Liver (tissue), 9 donors: ENCODE results near the gene SCYGR8. TPM values are rescaled to one million over a fixed set of nuclear protein-coding genes. Genes with fewer than 3 reads are reported as not detected.

Experiments
- DNase-seq: peaks from one replicate; pipeline ENCODE4 v3.0.0-alpha.2; 2017; ENCODE audit warnings: low spot score
- H3K27ac ChIP-seq, 2 donors: one replicate each; pipeline ENCODE4 v1.7.0; 2013; ENCODE audit warnings: inconsistent platforms in 2 of 2, low read length in 2 of 2, control low read depth in 1 of 2, low read depth in 1 of 2, mild to moderate bottlenecking in 1 of 2
- H3K27me3 ChIP-seq, 4 donors: one replicate each; pipeline versions ENCODE4 v1.6.1 to v1.7.0; 2013; ENCODE audit warnings: low read length in 3 of 4, inconsistent platforms in 1 of 4, mild to moderate bottlenecking in 1 of 4, moderate library complexity in 1 of 4; ENCODE audit not compliant: control insufficient read depth in 4 of 4, insufficient read depth in 4 of 4
- H3K36me3 ChIP-seq, 4 donors: one replicate each; pipeline versions ENCODE4 v1.6.1 to v1.7.0; 2013; ENCODE audit warnings: low read length in 3 of 4, mild to moderate bottlenecking in 3 of 4, low read depth in 1 of 4, moderate library complexity in 1 of 4; ENCODE audit not compliant: control insufficient read depth in 4 of 4, insufficient read depth in 3 of 4
- H3K4me1 ChIP-seq, 4 donors: one replicate each; pipeline versions ENCODE4 v1.6.1 to v1.7.0; 2013; ENCODE audit warnings: low read length in 3 of 4, mild to moderate bottlenecking in 3 of 4, moderate library complexity in 1 of 4; ENCODE audit not compliant: control insufficient read depth in 4 of 4, insufficient read depth in 4 of 4
- H3K4me3 ChIP-seq, 3 donors: one replicate each; pipeline versions ENCODE4 v1.6.1 to v1.7.0; 2013; ENCODE audit warnings: low read length in 3 of 3, control low read depth in 1 of 3, low read depth in 1 of 3, mild to moderate bottlenecking in 1 of 3
- H3K9ac ChIP-seq, 2 donors: one replicate each; pipeline ENCODE4 v1.7.0; 2013; ENCODE audit warnings: low read length in 2 of 2, mild to moderate bottlenecking in 2 of 2, moderate library complexity in 2 of 2, control low read depth in 1 of 2, low read depth in 1 of 2
- H3K9me3 ChIP-seq, 4 donors: one replicate each; pipeline versions ENCODE4 v1.6.1 to v1.7.0; 2013; ENCODE audit warnings: low read length in 3 of 4; ENCODE audit not compliant: control insufficient read depth in 4 of 4
- CTCF ChIP-seq: fragments of 150-350 bp; IDR thresholded peaks from 2 replicates; pipeline ENCODE4 v1.5.1; 2017; ENCODE audit warnings: improper control_type of control experiment, low read depth, low read length; ENCODE audit not compliant: missing input control
- EGR1 ChIP-seq, 2 donors: IDR thresholded peaks; 2 replicates each; pipeline ENCODE4 v1.6.1; 2016 to 2018; ENCODE audit warnings: antibody characterized with exemption in 2 of 2, low read depth in 2 of 2
- FOXA1 ChIP-seq: IDR thresholded peaks from 2 replicates; pipeline ENCODE4 v1.6.1; 2016; ENCODE audit warnings: antibody characterized with exemption
- FOXA2 ChIP-seq: IDR thresholded peaks from 2 replicates; pipeline ENCODE4 v1.6.1; 2016; ENCODE audit warnings: antibody characterized with exemption
- HNF4A ChIP-seq, 2 donors: conservative IDR thresholded peaks; 2 replicates each; pipeline ENCODE4 v1.6.1; 2016; ENCODE audit warnings: antibody characterized with exemption in 2 of 2, mild to moderate bottlenecking in 2 of 2
- HNF4G ChIP-seq: IDR thresholded peaks from 2 replicates; pipeline ENCODE4 v1.6.1; 2016; ENCODE audit warnings: antibody characterized with exemption
- JUND ChIP-seq, 2 donors: IDR thresholded peaks; 2 replicates each; pipeline ENCODE4 v1.6.1; 2016; ENCODE audit warnings: antibody characterized with exemption in 2 of 2
- RAD21 ChIP-seq, 2 donors: IDR thresholded peaks; 2 replicates each; pipeline ENCODE4 v1.6.1; 2016; ENCODE audit warnings: antibody characterized with exemption in 2 of 2, mild to moderate bottlenecking in 2 of 2
- RXRA ChIP-seq, 2 donors: IDR thresholded peaks; 2 replicates each; pipeline ENCODE4 v1.6.1; 2017 to 2018; ENCODE audit warnings: antibody characterized with exemption in 2 of 2, mild to moderate bottlenecking in 1 of 2
- SP1 ChIP-seq: IDR thresholded peaks from 2 replicates; pipeline ENCODE4 v1.6.1; 2018; ENCODE audit warnings: antibody characterized with exemption, mild to moderate bottlenecking
- YY1 ChIP-seq: IDR thresholded peaks from 2 replicates; pipeline ENCODE4 v1.6.1; 2016; ENCODE audit warnings: antibody characterized with exemption, mild to moderate bottlenecking
- ZBTB33 ChIP-seq: IDR thresholded peaks from 2 replicates; pipeline ENCODE4 v1.6.1; 2016; ENCODE audit warnings: antibody characterized with exemption
- WGBS: extraction: QIAGEN DNeasy Blood & Tissue Kit; methylation state at CpG from one replicate; pipeline ENCODE4 v1.1.7; 2013; 5-methylcytosine and 5-hydroxymethylcytosine counted together
- polyA plus RNA-seq, 2 donors: library from polyadenylated mRNA; stranded (reverse) in 1 of 2; unstranded in 1 of 2; fragments of 200-250 nt in 1 of 2; fragments of >200 nt in 1 of 2; fragmentation: Nextera tagmentation in 1 of 2; extraction: Ambion mirVana in 1 of 2; gene quantifications; one replicate each; pipeline versions ENCODE4 v1.2.1 to v1.2.3, GENCODE V29; 2013 to 2015
- total RNA-seq, 2 donors: library from RNA; depleted of rRNA; stranded (reverse); fragments of >200 nt; gene quantifications; one replicate each; pipeline ENCODE4 v1.2.3, GENCODE V29; 2014
- TF ChIP-seq, protein P1 (sequence below): IDR thresholded peaks from 2 replicates; pipeline ENCODE4 v1.6.1; 2016; ENCODE audit warnings: antibody characterized with exemption
- donor health status: healthy.
- donor health status: healthy.
- donor health status: healthy.
- donor health status: healthy.
- donor health status: healthy.

Gene SCYGR8
- total and polyA plus RNA-seq, 4 donors: not detected

- no peak for DNase-seq
- TF ChIP-seq JUND (IDR thresholded peaks at IDR 0.05) (no peak), FOXA1 (no peak), YY1 (no peak), FOXA2 (no peak), SP1 (no peak), HNF4A (conservative IDR thresholded peaks at IDR 0.05) (no peak), HNF4G (no peak)
- no peak overlapping the region for H3K27ac ChIP-seq
- 82% methylated on average over 5 of the region's 5 CpGs for WGBS
- H3K36me3 ChIP-seq: no peaks in the 10 kb centered on the region
- no peaks in the 10 kb centered on the region for H3K9me3 ChIP-seq
- no peaks in the 10 kb centered on the region for H3K27me3 ChIP-seq
- H3K4me1 ChIP-seq: no peaks in the 10 kb centered on the region
- no peak overlapping the region for H3K9ac ChIP-seq
- no peak overlapping the region for H3K4me3 ChIP-seq
Observed at GRCh38 chr2:227772197-227772661, 26.5 kb downstream of the SCYGR8 start.

DNA sequence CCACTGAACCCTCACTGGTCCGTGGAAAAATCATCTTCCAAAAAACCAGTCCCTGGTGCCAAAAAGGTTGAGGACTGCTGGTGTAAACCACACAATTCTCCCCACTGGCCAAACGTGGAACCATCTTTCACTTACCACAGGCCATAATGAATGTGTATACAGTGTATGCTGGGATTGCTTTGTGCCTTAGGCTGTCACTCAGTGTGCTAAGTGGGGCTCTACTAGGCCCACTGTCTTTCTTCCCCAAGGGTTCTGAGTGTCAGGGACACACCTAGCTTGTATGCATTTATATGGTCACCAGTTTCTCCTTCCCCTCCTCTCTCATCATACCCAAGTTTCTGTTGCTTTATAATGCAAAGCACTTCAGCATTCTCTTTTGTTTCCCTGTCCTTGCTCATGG is 27.2 kb downstream of the SCYGR8 start:
- Histone ChIP-seq H3K9me3 (no peaks in the 10 kb centered on the region), H3K27ac (no peak overlapping the region), H3K4me1 (no peaks in the 10 kb centered on the region), H3K36me3 (no peaks in the 10 kb centered on the region), H3K27me3 (no peaks in the 10 kb centered on the region), H3K4me3 (no peak overlapping the region), H3K9ac (no peak overlapping the region)
- 72% methylated on average over 2 of the region's 2 CpGs for WGBS
- no peak for DNase-seq
- TF ChIP-seq CTCF (no peak), RXRA (IDR thresholded peaks at IDR 0.05) (no peak), HNF4A (conservative IDR thresholded peaks at IDR 0.05) (no peak), FOXA1 (no peak), ZBTB33 (no peak), RAD21 (IDR thresholded peaks at IDR 0.05) (no peak)
- TF ChIP-seq, protein P1, sequence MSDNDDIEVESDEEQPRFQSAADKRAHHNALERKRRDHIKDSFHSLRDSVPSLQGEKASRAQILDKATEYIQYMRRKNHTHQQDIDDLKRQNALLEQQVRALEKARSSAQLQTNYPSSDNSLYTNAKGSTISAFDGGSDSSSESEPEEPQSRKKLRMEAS: no peak

GRCh38 chr2:227774011-227774624 is 28.4 kb downstream of the SCYGR8 start:
- no peak overlapping the region for H3K4me3 ChIP-seq
- WGBS: 44% methylated on average over 15 of the region's 15 CpGs
- peak; percentile 1 for TF ChIP-seq CTCF
- TF ChIP-seq RAD21 (IDR thresholded peaks at IDR 0.05): peak in 1 of 2 donors; percentile 57
- no peak for TF ChIP-seq HNF4A (conservative IDR thresholded peaks at IDR 0.05)
- no peak for TF ChIP-seq EGR1 (IDR thresholded peaks at IDR 0.05; ENCODE audit: low read depth in 2 of 2)

More at GRCh38 chr2:227774011-227774624, 28.4 kb downstream of the SCYGR8 start:
- Histone ChIP-seq H3K27ac (no peak overlapping the region), H3K9ac (no peak overlapping the region), H3K4me1 (no peaks in the 10 kb centered on the region), H3K36me3 (no peaks in the 10 kb centered on the region), H3K27me3 (no peaks in the 10 kb centered on the region), H3K9me3 (no peaks in the 10 kb centered on the region)
- no peak for DNase-seq
